C4-2B (cell line): ENCODE data around the gene EBP.

ENCODE experiments used
- CTCF ChIP-seq: fragments of 450-650 bp; conservative IDR thresholded peaks from 2 replicates; pipeline ENCODE4 v1.5.1; 2017; ENCODE audit warnings: mild to moderate bottlenecking
- ZFX ChIP-seq: fragments of 450-650 bp; IDR thresholded peaks from 2 replicates; pipeline ENCODE4 v1.6.1; 2017

DNA sequence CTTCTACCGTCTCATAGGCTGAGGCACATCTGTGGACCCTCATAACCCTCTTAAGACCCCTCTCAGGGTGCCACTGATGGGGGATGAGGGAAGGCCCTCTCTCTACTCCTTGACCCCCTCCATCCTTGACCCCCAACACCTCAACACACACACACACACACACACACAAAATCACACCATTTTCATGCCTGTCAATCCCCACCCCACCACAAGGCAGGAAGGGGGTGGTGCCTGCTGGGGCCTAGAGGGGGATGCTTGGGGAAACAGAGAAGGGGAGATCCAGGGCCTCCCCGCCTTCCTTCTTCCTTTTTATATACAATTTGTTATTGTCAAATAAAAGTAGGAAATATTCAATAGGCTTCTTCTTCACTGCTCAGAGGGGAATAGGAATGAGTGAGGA, 1.2 kb upstream of the EBP start:
- no peak for TF ChIP-seq CTCF
- no peak for TF ChIP-seq ZFX
